Measurements from ENCODE around the gene FAM110D.

- TF ChIP-seq EZH2 (IDR thresholded peaks at IDR 0.05; ENCODE audit: borderline replicate concordance) (no peak), CTCF (IDR thresholded peaks at IDR 0.05; ENCODE audit: poor library complexity) (no peak)
Measured at GRCh38 chr1:26187882-26188281, 29.0 kb downstream of the FAM110D start.
